HepG2 (cell line): ENCODE measurements around the gene DLL4. TPM values are rescaled to one million over a fixed set of nuclear protein-coding genes. Genes with fewer than 3 reads are reported as not detected.

Experiments
- CBX5 ChIP-seq: sonication (generic); formaldehyde crosslinking; IDR thresholded peaks from 2 replicates; pipeline ENCODE4 v1.4.0; 2020; ENCODE audit warnings: missing genetic modification reagents, borderline replicate concordance
- CREB1 ChIP-seq, 2 experiments: fragments of 450-650 bp in 1 of 2; IDR thresholded peaks; 2 replicates each; pipeline ENCODE4 v1.6.1; 2016 to 2017; ENCODE audit warnings: control low read depth in 1 of 2, mild to moderate bottlenecking in 1 of 2, missing compliant biosample characterization in 1 of 2, missing genetic modification characterization in 1 of 2
- FOXM1 ChIP-seq: sonication (generic); formaldehyde crosslinking; IDR thresholded peaks from 2 replicates; pipeline ENCODE4 v1.5.0; 2020; ENCODE audit warnings: missing genetic modification reagents
- GATAD2A ChIP-seq: IDR thresholded peaks from 2 replicates; pipeline ENCODE4 v1.6.1; 2016
- HES4 ChIP-seq: sonication (generic); formaldehyde crosslinking; IDR thresholded peaks from 2 replicates; pipeline ENCODE4 v1.9.0; 2021; ENCODE audit warnings: mild to moderate bottlenecking, missing genetic modification reagents, borderline replicate concordance
- HNRNPLL ChIP-seq: fragments of 200-400 bp; formaldehyde crosslinking; IDR thresholded peaks from 2 replicates; pipeline ENCODE4 v1.6.1; 2017; ENCODE audit warnings: mild to moderate bottlenecking, low read depth, low read length; ENCODE audit not compliant: poor library complexity, severe bottlenecking
- IRX3 ChIP-seq: sonication (generic); formaldehyde crosslinking; IDR thresholded peaks from 2 replicates; pipeline ENCODE4 v1.8.1; 2023; ENCODE audit warnings: mild to moderate bottlenecking, low read depth, missing genetic modification reagents, borderline replicate concordance
- MAFG ChIP-seq: sonication (generic); formaldehyde crosslinking; IDR thresholded peaks from 2 replicates; pipeline ENCODE4 v1.5.1; 2020; ENCODE audit warnings: mild to moderate bottlenecking, missing genetic modification reagents
- NFE2L1 ChIP-seq: sonication (generic); formaldehyde crosslinking; IDR thresholded peaks from 2 replicates; pipeline ENCODE4 v1.4.0; 2020; ENCODE audit warnings: missing genetic modification reagents, mild to moderate bottlenecking, borderline replicate concordance
- NFYB ChIP-seq: sonication (generic); formaldehyde crosslinking; IDR thresholded peaks from 2 replicates; pipeline ENCODE4 v1.4.0; 2020; ENCODE audit warnings: missing genetic modification reagents
- PLRG1 ChIP-seq: fragments of 450-650 bp; conservative IDR thresholded peaks from 2 replicates; pipeline ENCODE4 v1.6.1; 2016
- POLR2AphosphoS5 ChIP-seq: IDR thresholded peaks from 2 replicates; pipeline ENCODE4 v1.6.1; 2012; ENCODE audit warnings: low read depth, low read length
- RFX5 ChIP-seq: IDR thresholded peaks from 2 replicates; pipeline ENCODE4 v1.6.1; 2011; ENCODE audit warnings: low read depth, low read length, improper control_type of control experiment
- SMYD3 ChIP-seq: sonication (generic); formaldehyde crosslinking; IDR thresholded peaks from 2 replicates; pipeline ENCODE4 v1.8.1; 2023; ENCODE audit warnings: mild to moderate bottlenecking, missing genetic modification reagents
- TEAD3 ChIP-seq: optimal IDR thresholded peaks from 2 replicates; pipeline ENCODE3; 2016; ENCODE audit warnings: borderline replicate concordance
- ZFP36L1 ChIP-seq: sonication (generic); formaldehyde crosslinking; IDR thresholded peaks from 2 replicates; pipeline ENCODE4 v1.8.0; 2022; ENCODE audit warnings: mild to moderate bottlenecking, missing genetic modification reagents, moderate library complexity
- ZFX ChIP-seq: sonication (generic); formaldehyde crosslinking; IDR thresholded peaks from 2 replicates; pipeline ENCODE4 v1.4.0; 2020; ENCODE audit warnings: mild to moderate bottlenecking, low read depth, missing genetic modification reagents, moderate library complexity
- ZNF10 ChIP-seq: sonication (generic); formaldehyde crosslinking; IDR thresholded peaks from 2 replicates; pipeline ENCODE4 v1.4.0; 2020; ENCODE audit warnings: mild to moderate bottlenecking, low read depth, missing genetic modification reagents, borderline replicate concordance
- ZNF20 ChIP-seq: sonication (generic); formaldehyde crosslinking; IDR thresholded peaks from 2 replicates; pipeline ENCODE4 v1.4.0; 2020; ENCODE audit warnings: mild to moderate bottlenecking, moderate library complexity, missing genetic modification reagents
- ZNF350 ChIP-seq: sonication (generic); formaldehyde crosslinking; IDR thresholded peaks from 2 replicates; pipeline ENCODE4 v1.4.0; 2020; ENCODE audit warnings: mild to moderate bottlenecking, low read depth, missing genetic modification reagents, borderline replicate concordance
- ZNF383 ChIP-seq: sonication (generic); formaldehyde crosslinking; IDR thresholded peaks from 2 replicates; pipeline ENCODE4 v1.4.0; 2020; ENCODE audit warnings: missing genetic modification reagents, mild to moderate bottlenecking, borderline replicate concordance
- ZNF441 ChIP-seq: sonication (generic); formaldehyde crosslinking; IDR thresholded peaks from 2 replicates; pipeline ENCODE4 v1.7.0; 2021; ENCODE audit warnings: missing genetic modification reagents, borderline replicate concordance
- ZNF468 ChIP-seq: sonication (generic); formaldehyde crosslinking; IDR thresholded peaks from 2 replicates; pipeline ENCODE4 v1.8.0; 2022; ENCODE audit warnings: mild to moderate bottlenecking, moderate library complexity, missing genetic modification reagents
- ZNF513 ChIP-seq: sonication (generic); formaldehyde crosslinking; conservative IDR thresholded peaks from 2 replicates; pipeline ENCODE4 v1.5.0; 2020; ENCODE audit warnings: missing genetic modification reagents
- ZNF576 ChIP-seq: sonication (generic); formaldehyde crosslinking; IDR thresholded peaks from 2 replicates; pipeline ENCODE4 v1.4.0; 2020; ENCODE audit warnings: mild to moderate bottlenecking, missing genetic modification reagents
- ZNF589 ChIP-seq: sonication (generic); formaldehyde crosslinking; conservative IDR thresholded peaks from 2 replicates; pipeline ENCODE4 v1.8.0; 2022; ENCODE audit warnings: mild to moderate bottlenecking, moderate library complexity, missing genetic modification reagents
- ZNF704 ChIP-seq: sonication (generic); formaldehyde crosslinking; IDR thresholded peaks from 2 replicates; pipeline ENCODE4 v1.8.1; 2023; ENCODE audit warnings: mild to moderate bottlenecking, inconsistent platforms, moderate library complexity, missing genetic modification reagents, borderline replicate concordance
- ZNF766 ChIP-seq: sonication (generic); formaldehyde crosslinking; IDR thresholded peaks from 2 replicates; pipeline ENCODE4 v1.5.0; 2020; ENCODE audit warnings: missing genetic modification reagents, borderline replicate concordance
- polyA plus RNA-seq, 8 experiments: library from polyadenylated mRNA; depleted of rRNA in 3 of 8; stranded (reverse) in 7 of 8; unstranded in 1 of 8; fragments of >200 nt; fragmentation: Illumina TruSeq in 4 of 8; extraction: Trizol in 4 of 8; gene quantifications; 2 replicates each; pipeline versions ENCODE4 v1.2.1 to v1.2.3, GENCODE V29; 2011 to 2016; ENCODE audit warnings: low read depth in 4 of 8, missing spikeins in 1 of 8, mixed read lengths in 1 of 8; ENCODE audit not compliant: insufficient read depth in 1 of 8
- total RNA-seq, 5 experiments: library from RNA; depleted of rRNA; stranded (reverse); fragments of >200 nt; fragmentation: Illumina TruSeq; extraction: Trizol; gene quantifications; 2 replicates each; pipeline ENCODE4 v1.2.3, GENCODE V29; 2016; ENCODE audit warnings: low read depth in 1 of 5

DLL4 gene
- total and polyA plus RNA-seq, 2 of the 13 experiments (the other 11 are each of a cell fraction or from before 2014, with no cell fraction given): 0.20 to 0.25 TPM

GRCh38 chr15:40893733-40894680, 35.1 kb upstream of the DLL4 start, which contains the start of gene VPS18 (continued):
- TF ChIP-seq ZNF576 (CRISPR knock-in tag): 0 out of 2 replicates have a peak, but pooled peaks have one; percentile 26
- TF ChIP-seq POLR2AphosphoS5: peak; percentile 55; the same call in 1 of the 2 replicates
- TF ChIP-seq RFX5: 0 out of 2 replicates have a peak, but pooled peaks have one; percentile 22
- no peak for TF ChIP-seq ZNF766 (CRISPR knock-in tag)
- peak; percentile 44; the same call in 1 of the 2 replicates for TF ChIP-seq NFYB (CRISPR knock-in tag)
- TF ChIP-seq ZNF20 (CRISPR knock-in tag): no peak
- peak; percentile 88; the same call in 1 of the 2 replicates for TF ChIP-seq ZNF468 (CRISPR knock-in tag)
- no peak for TF ChIP-seq ZNF704
- TF ChIP-seq ZNF383 (CRISPR knock-in tag): no peak
- peak; percentile 35; the same call in 1 of the 2 replicates for TF ChIP-seq IRX3 (CRISPR knock-in tag)
- TF ChIP-seq GATAD2A (CRISPR knock-in tag): no peak
- no peak for TF ChIP-seq FOXM1
- TF ChIP-seq ZFX (CRISPR knock-in tag): no peak; the same call in 1 of the 2 replicates
- no peak for TF ChIP-seq MAFG
- TF ChIP-seq PLRG1: no peak
- TF ChIP-seq CREB1 (IDR thresholded peaks at IDR 0.05): peak; percentile 93
- TF ChIP-seq CREB1 (CRISPR knock-in tag; IDR thresholded peaks at IDR 0.05): peak; percentile 96
- no peak; the same call in 1 of the 2 replicates for TF ChIP-seq ZNF589 (CRISPR knock-in tag)
- peak; percentile 83 for TF ChIP-seq HNRNPLL
- TF ChIP-seq ZFP36L1: peak; percentile 56; the same call in 1 of the 2 replicates
- TF ChIP-seq TEAD3 (CRISPR knock-in tag): peak; percentile 64
- peak; percentile 62; the same call in 1 of the 2 replicates for TF ChIP-seq ZNF350
- no peak for TF ChIP-seq ZNF10 (CRISPR knock-in tag)
- no peak for TF ChIP-seq HES4
- TF ChIP-seq CBX5 (CRISPR knock-in tag): no peak
- TF ChIP-seq ZNF441 (CRISPR knock-in tag): peak; percentile 48; the same call in 1 of the 2 replicates
- TF ChIP-seq ZNF513: no peak
- no peak for TF ChIP-seq SMYD3 (CRISPR knock-in tag)
- no peak for TF ChIP-seq NFE2L1 (CRISPR knock-in tag)
